ENCODE data around the gene VPS13A. TPM values are rescaled to one million over a fixed set of nuclear protein-coding genes. Genes with fewer than 3 reads are reported as not detected.

The VPS13A gene
- total and polyA plus RNA-seq, 9 of the 15 experiments (the other 6 are each of a cell fraction or from before 2014, with no cell fraction given): 5.6 to 29.9 (median 14.7) TPM

DNA sequence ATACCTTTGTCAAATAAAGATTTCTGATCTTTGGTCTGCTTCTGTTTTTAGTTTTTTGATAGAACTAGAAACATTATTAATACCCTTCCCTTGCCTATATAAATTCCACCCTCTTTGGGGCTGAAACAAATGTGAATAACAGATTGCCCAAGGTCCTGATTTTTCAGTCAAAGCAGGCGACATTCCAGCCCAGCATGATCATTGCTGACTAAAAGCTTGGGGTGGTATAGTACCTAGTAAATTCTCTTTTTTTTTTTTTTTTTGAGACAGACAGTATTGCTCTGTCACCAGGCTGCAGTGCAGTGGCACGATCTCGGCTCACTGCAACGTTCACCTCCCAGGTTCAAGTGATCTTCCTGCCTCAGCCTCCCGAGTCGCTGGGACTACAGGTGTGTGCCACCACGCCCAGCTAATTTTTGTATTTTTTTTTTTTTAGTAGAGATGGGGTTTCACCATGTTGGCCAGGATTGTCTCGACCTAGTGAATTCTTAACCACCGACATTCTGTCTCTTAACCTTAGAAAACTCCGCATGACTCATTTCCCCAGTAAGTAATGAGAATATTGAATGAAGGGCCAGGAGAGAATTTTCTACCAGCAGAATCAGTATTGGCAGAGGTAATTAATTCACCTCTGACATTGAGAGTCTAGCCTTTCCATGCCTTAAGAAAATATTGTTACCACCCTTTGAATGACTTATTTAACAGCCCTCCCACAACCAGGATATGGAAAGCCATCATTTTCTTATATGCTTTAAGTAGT lies 244.4 kb downstream of the VPS13A start (continued):
- TF ChIP-seq, protein P1, sequence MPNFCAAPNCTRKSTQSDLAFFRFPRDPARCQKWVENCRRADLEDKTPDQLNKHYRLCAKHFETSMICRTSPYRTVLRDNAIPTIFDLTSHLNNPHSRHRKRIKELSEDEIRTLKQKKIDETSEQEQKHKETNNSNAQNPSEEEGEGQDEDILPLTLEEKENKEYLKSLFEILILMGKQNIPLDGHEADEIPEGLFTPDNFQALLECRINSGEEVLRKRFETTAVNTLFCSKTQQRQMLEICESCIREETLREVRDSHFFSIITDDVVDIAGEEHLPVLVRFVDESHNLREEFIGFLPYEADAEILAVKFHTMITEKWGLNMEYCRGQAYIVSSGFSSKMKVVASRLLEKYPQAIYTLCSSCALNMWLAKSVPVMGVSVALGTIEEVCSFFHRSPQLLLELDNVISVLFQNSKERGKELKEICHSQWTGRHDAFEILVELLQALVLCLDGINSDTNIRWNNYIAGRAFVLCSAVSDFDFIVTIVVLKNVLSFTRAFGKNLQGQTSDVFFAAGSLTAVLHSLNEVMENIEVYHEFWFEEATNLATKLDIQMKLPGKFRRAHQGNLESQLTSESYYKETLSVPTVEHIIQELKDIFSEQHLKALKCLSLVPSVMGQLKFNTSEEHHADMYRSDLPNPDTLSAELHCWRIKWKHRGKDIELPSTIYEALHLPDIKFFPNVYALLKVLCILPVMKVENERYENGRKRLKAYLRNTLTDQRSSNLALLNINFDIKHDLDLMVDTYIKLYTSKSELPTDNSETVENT (CRISPR knock-in tag; IDR thresholded peaks at IDR 0.05): no peak
- no peak for TF ChIP-seq PHF21A (IDR thresholded peaks at IDR 0.05; ENCODE audit: borderline replicate concordance, low read depth)

DNA sequence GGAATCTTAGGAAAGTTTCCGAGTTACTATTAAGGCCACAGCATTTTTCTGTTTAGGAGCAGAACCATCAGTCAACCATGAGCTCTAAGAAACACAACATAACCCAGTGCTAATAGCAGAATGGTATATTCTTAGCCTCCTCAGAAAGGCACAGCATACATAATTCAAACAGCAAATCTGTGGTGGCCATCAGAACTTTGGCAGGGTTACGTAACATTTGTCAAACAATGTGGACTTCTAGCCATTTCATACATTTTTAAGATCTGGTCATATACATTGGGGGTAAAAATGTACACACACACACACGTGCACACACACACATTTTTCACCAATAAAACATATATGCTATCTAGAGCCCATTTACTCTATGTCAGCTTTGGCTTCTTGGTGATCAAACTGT lies 245.6 kb downstream of the VPS13A start:
- no peak overlapping the region for H3K9ac ChIP-seq (ENCODE audit: insufficient read depth in 1 of 2, low read depth in 2 of 2, low read length in 2 of 2)
- WGBS (ENCODE audit: insufficient coverage, low coverage, missing lambda C conversion rate): 93% methylated on average over 3 of the region's 3 CpGs
- no peak overlapping the region for H3K27ac ChIP-seq (ENCODE audit: extremely low read depth, low read depth, low read length)
- FAIRE-seq (no peak), ATAC-seq (no peak), DNase-seq (ENCODE audit: extremely low read depth in 1 of 4, low spot score in 3 of 4) (no peak)
- H3K9me1 ChIP-seq (ENCODE audit: control insufficient read depth, insufficient read depth, low read length): no peaks in the 10 kb centered on the region
- no peak overlapping the region for H2AFZ ChIP-seq (ENCODE audit: low read depth, low read length)
- H3K4me2 ChIP-seq (ENCODE audit: insufficient read depth, low read length): no peak overlapping the region
- no TSS peak for BruUV-seq (replicated peaks)
- H4K20me1 ChIP-seq (replicated peaks; ENCODE audit: control insufficient read depth, insufficient read depth, low read length): no peaks in the 10 kb centered on the region
- peaks cover 0 to 4% of the 10 kb centered on the region in 2 experiments; a peak in 1 of 5 replicates for H3K27me3 ChIP-seq (ENCODE audit: control insufficient read depth in 2 of 2, insufficient read depth in 2 of 2, low read length in 2 of 2)
- no peaks in the 10 kb centered on the region for H3K36me3 ChIP-seq (ENCODE audit: control insufficient read depth, insufficient read depth, low read length)
- H3K9me3 ChIP-seq (replicated peaks; ENCODE audit: control insufficient read depth, insufficient read depth, low read depth, low read length): no peaks in the 10 kb centered on the region
- H3K4me3 ChIP-seq: no peak overlapping the region
- H3K79me2 ChIP-seq (ENCODE audit: control insufficient read depth, insufficient read depth, low read length): no peaks in the 10 kb centered on the region
- in situ Hi-C loops (cut with MboI): no loop called here
- H3K4me1 ChIP-seq (replicated peaks in 1 of 2; ENCODE audit: control insufficient read depth in 2 of 2, insufficient read depth in 2 of 2, low read length in 2 of 2): no peaks in the 10 kb centered on the region
- no peak for TF ChIP-seq MEIS2 (IDR thresholded peaks at IDR 0.05; ENCODE audit: partially characterized antibody)
- no peak for TF ChIP-seq BRD4 (IDR thresholded peaks at IDR 0.05)
- TF ChIP-seq ZKSCAN3 (CRISPR knock-in tag; IDR thresholded peaks at IDR 0.05): no peak
- intact Hi-C loops (cut with micrococcal nuclease): no loop called here
- CTCF ChIA-PET (ENCODE audit: low intra/inter-chr PET ratio): no interaction called here
- POLR2A ChIA-PET: interaction anchor here (0.6 kb wide), 1 partner anchor 1386 kb away, joined by 5 read pairs; no protein-coding TSS in a partner anchor

All from K562 (cell line).